Measurements from ENCODE around the gene ZNF644. TPM values are rescaled to one million over a fixed set of nuclear protein-coding genes. Genes with fewer than 3 reads are reported as not detected.
"Not testable (repeated sequence)": the region's sequence is repeated elsewhere in the genome, so short reads cannot be mapped to it uniquely, and the experiment has no call there.

The ZNF644 gene
- total and polyA plus RNA-seq, 7 experiments from 2014 or later: 53.9 to 117 (median 78.5) TPM

- ChIA-PET POLR2A (no interaction called here), CTCF (interaction anchor here (0.6 kb wide), 1 partner anchor 149 kb away, joined by 3 read pairs; no protein-coding TSS in a partner anchor)
- intact Hi-C loops (cut with micrococcal nuclease): no loop called here
- Histone ChIP-seq H3K9me3 (ENCODE audit: control insufficient read depth in 2 of 3, low read length in 3 of 3) (no peaks in the 10 kb centered on the region), H3K27me3 (ENCODE audit: control insufficient read depth in 2 of 2, insufficient read depth in 2 of 2, low read length in 2 of 2) (no peaks in the 10 kb centered on the region), H3K36me3 (ENCODE audit: control insufficient read depth in 2 of 3, insufficient read depth in 3 of 3, low read length in 3 of 3) (peaks cover 4 to 27% (median 10%) of the 10 kb centered on the region in 3 experiments), H3K27ac (ENCODE audit: low read depth, low read length) (no peak overlapping the region), H3K4me3 (ENCODE audit: low read length) (no peak overlapping the region), H3K4me1 (ENCODE audit: control insufficient read depth in 2 of 2, insufficient read depth in 2 of 2, low read length in 2 of 2) (no peaks in the 10 kb centered on the region)
- no peak overlapping the region for H3K27ac Mint-ChIP-seq
- no peak for ATAC-seq
- no peaks in the 10 kb centered on the region for H3K27me3 Mint-ChIP-seq
- H3K4me1 Mint-ChIP-seq: peaks cover 5 to 73% (median 59%) of the 10 kb centered on the region in 7 donors
- DNase-seq: no peak
- no peak overlapping the region for H3K4me3 Mint-ChIP-seq
- peaks cover 0 to 7% (median 0%) of the 10 kb centered on the region in 11 donors for H3K9me3 Mint-ChIP-seq
- H3K36me3 Mint-ChIP-seq: peaks cover 31 to 58% (median 50%) of the 10 kb centered on the region in 5 donors
Observed at GRCh38 chr1:90940746-90941145, 81.1 kb downstream of the ZNF644 start.

GRCh38 chr1:90936731-90937130, 85.1 kb downstream of the ZNF644 start:
- Mint-ChIP-seq H3K9me3 (peaks cover 0 to 7% (median 0%) of the 10 kb centered on the region in 11 donors), H3K27ac (peak overlapping the region in 2 of 9 donors; percentile 48 to 67), H3K36me3 (peaks cover 31 to 76% (median 60%) of the 10 kb centered on the region in 5 donors), H3K4me3 (peak overlapping the region in 1 of 10 donors; percentile 13), H3K27me3 (no peaks in the 10 kb centered on the region), H3K4me1 (peaks cover 5 to 90% (median 84%) of the 10 kb centered on the region in 7 donors)
- intact Hi-C loops (cut with micrococcal nuclease): no loop called here
- H3K4me1 ChIP-seq (ENCODE audit: control insufficient read depth in 2 of 2, insufficient read depth in 2 of 2, low read length in 2 of 2): no peaks in the 10 kb centered on the region
- POLR2A ChIA-PET: no interaction called here
- peaks cover 4 to 27% (median 10%) of the 10 kb centered on the region in 3 experiments for H3K36me3 ChIP-seq (ENCODE audit: control insufficient read depth in 2 of 3, insufficient read depth in 3 of 3, low read length in 3 of 3)
- CTCF ChIA-PET: interaction anchor here (1.6 kb wide), 1 partner anchor 37 kb away, joined by 7 read pairs; no protein-coding TSS in a partner anchor
- H3K9me3 ChIP-seq (ENCODE audit: control insufficient read depth in 2 of 3, low read length in 3 of 3): no peaks in the 10 kb centered on the region
- no peak for ATAC-seq
- DNase-seq: no peak
- no peak overlapping the region for H3K27ac ChIP-seq (ENCODE audit: low read depth, low read length)
- H3K4me3 ChIP-seq (ENCODE audit: low read length): no peak overlapping the region
- H3K27me3 ChIP-seq (ENCODE audit: control insufficient read depth in 2 of 2, insufficient read depth in 2 of 2, low read length in 2 of 2): no peaks in the 10 kb centered on the region

GRCh38 chr1:90936061-90936460, 85.8 kb downstream of the ZNF644 start:
- Histone ChIP-seq H3K27ac (ENCODE audit: low read depth, low read length) (no peak overlapping the region), H3K4me3 (ENCODE audit: low read length) (no peak overlapping the region), H3K36me3 (ENCODE audit: control insufficient read depth in 2 of 3, insufficient read depth in 3 of 3, low read length in 3 of 3) (peaks cover 4 to 27% (median 10%) of the 10 kb centered on the region in 3 experiments), H3K9me3 (ENCODE audit: control insufficient read depth in 2 of 3, low read length in 3 of 3) (no peaks in the 10 kb centered on the region), H3K27me3 (ENCODE audit: control insufficient read depth in 2 of 2, insufficient read depth in 2 of 2, low read length in 2 of 2) (no peaks in the 10 kb centered on the region), H3K4me1 (ENCODE audit: control insufficient read depth in 2 of 2, insufficient read depth in 2 of 2, low read length in 2 of 2) (no peaks in the 10 kb centered on the region)
- POLR2A ChIA-PET: no interaction called here
- H3K36me3 Mint-ChIP-seq: peaks cover 31 to 76% (median 57%) of the 10 kb centered on the region in 5 donors
- peaks cover 5 to 94% (median 88%) of the 10 kb centered on the region in 7 donors for H3K4me1 Mint-ChIP-seq
- peak overlapping the region in 2 of 9 donors; percentile 16 to 44 for H3K27ac Mint-ChIP-seq
- CTCF ChIA-PET: interaction anchor here (1.6 kb wide), 1 partner anchor 38 kb away, joined by 7 read pairs; no protein-coding TSS in a partner anchor
- no peak for DNase-seq
- H3K27me3 Mint-ChIP-seq: no peaks in the 10 kb centered on the region
- peaks cover 0 to 7% (median 0%) of the 10 kb centered on the region in 11 donors for H3K9me3 Mint-ChIP-seq
- peak overlapping the region in 3 of 10 donors; percentile 7 to 37 (median 31) for H3K4me3 Mint-ChIP-seq
- ATAC-seq: no peak
- intact Hi-C loops (cut with micrococcal nuclease): no loop called here

GRCh38 chr1:90928231-90928630, 93.6 kb downstream of the ZNF644 start:
- Mint-ChIP-seq H3K36me3 (peaks cover 0 to 38% (median 19%) of the 10 kb centered on the region in 5 donors), H3K27ac (peak overlapping the region in 2 of 9 donors; percentile 5 to 75), H3K4me3 (peak overlapping the region in 5 of 10 donors; percentile 1 to 66 (median 36)), H3K4me1 (peaks cover 34 to 97% (median 90%) of the 10 kb centered on the region in 7 donors)
- intact Hi-C loops (cut with micrococcal nuclease): loop anchor here in 1 of 2 donors (5.0 kb wide), 2 partner anchors 34 to 84 kb away; no protein-coding TSS in a partner anchor
- H3K27ac ChIP-seq (ENCODE audit: low read depth, low read length); DNase-seq; POLR2A ChIA-PET; CTCF ChIA-PET; ATAC-seq; H3K4me3 ChIP-seq (ENCODE audit: low read length); H3K9me3 Mint-ChIP-seq; H3K27me3 Mint-ChIP-seq; H3K27me3 ChIP-seq (ENCODE audit: control insufficient read depth in 2 of 2, insufficient read depth in 2 of 2, low read length in 2 of 2); H3K9me3 ChIP-seq (ENCODE audit: control insufficient read depth in 2 of 3, low read length in 3 of 3); H3K36me3 ChIP-seq (ENCODE audit: control insufficient read depth in 2 of 3, insufficient read depth in 3 of 3, low read length in 3 of 3): not testable (repeated sequence)
- H3K4me1 ChIP-seq (ENCODE audit: control insufficient read depth in 2 of 2, insufficient read depth in 2 of 2, low read length in 2 of 2): peaks cover 7 to 23% of the 10 kb centered on the region in 2 donors

GRCh38 chr1:90927674-90928073, 94.2 kb downstream of the ZNF644 start:
- ATAC-seq; CTCF ChIA-PET; DNase-seq; H3K27ac ChIP-seq (ENCODE audit: low read depth, low read length); H3K9me3 Mint-ChIP-seq; H3K9me3 ChIP-seq (ENCODE audit: control insufficient read depth in 2 of 3, low read length in 3 of 3); H3K4me3 ChIP-seq (ENCODE audit: low read length); H3K36me3 ChIP-seq (ENCODE audit: control insufficient read depth in 2 of 3, insufficient read depth in 3 of 3, low read length in 3 of 3); POLR2A ChIA-PET; H3K27me3 ChIP-seq (ENCODE audit: control insufficient read depth in 2 of 2, insufficient read depth in 2 of 2, low read length in 2 of 2); H3K27me3 Mint-ChIP-seq: not testable (repeated sequence)
- H3K4me1 ChIP-seq (ENCODE audit: control insufficient read depth in 2 of 2, insufficient read depth in 2 of 2, low read length in 2 of 2): peaks cover 11 to 23% of the 10 kb centered on the region in 2 donors
- Mint-ChIP-seq H3K36me3 (peaks cover 0 to 39% (median 19%) of the 10 kb centered on the region in 5 donors), H3K4me3 (peak overlapping the region in 4 of 10 donors; percentile 22 to 47 (median 26)), H3K27ac (peak overlapping the region in 1 of 9 donors; percentile 75), H3K4me1 (peaks cover 37 to 97% (median 90%) of the 10 kb centered on the region in 7 donors)
- intact Hi-C loops (cut with micrococcal nuclease): loop anchor here in 1 of 2 donors (5.0 kb wide), 2 partner anchors 35 to 85 kb away; no protein-coding TSS in a partner anchor

- no peak for ATAC-seq
- peaks cover 11 to 23% of the 10 kb centered on the region in 2 donors for H3K4me1 ChIP-seq (ENCODE audit: control insufficient read depth in 2 of 2, insufficient read depth in 2 of 2, low read length in 2 of 2)
- CTCF ChIA-PET: no interaction called here
Observed at GRCh38 chr1:90926971-90927370, 94.9 kb downstream of the ZNF644 start.

More at GRCh38 chr1:90926971-90927370, 94.9 kb downstream of the ZNF644 start:
- Mint-ChIP-seq H3K4me1 (peaks cover 43 to 97% (median 90%) of the 10 kb centered on the region in 7 donors), H3K9me3 (peaks cover 0 to 4% (median 1%) of the 10 kb centered on the region in 11 donors), H3K36me3 (peaks cover 0 to 35% (median 17%) of the 10 kb centered on the region in 5 donors), H3K4me3 (peak overlapping the region in 7 of 10 donors; percentile 7 to 47 (median 21)), H3K27me3 (no peaks in the 10 kb centered on the region), H3K27ac (peak overlapping the region in 6 of 9 donors; percentile 3 to 32 (median 7))
- Histone ChIP-seq H3K4me3 (ENCODE audit: low read length) (no peak overlapping the region), H3K27me3 (ENCODE audit: control insufficient read depth in 2 of 2, insufficient read depth in 2 of 2, low read length in 2 of 2) (no peaks in the 10 kb centered on the region), H3K9me3 (ENCODE audit: control insufficient read depth in 2 of 3, low read length in 3 of 3) (no peaks in the 10 kb centered on the region), H3K36me3 (ENCODE audit: control insufficient read depth in 2 of 3, insufficient read depth in 3 of 3, low read length in 3 of 3) (no peaks in the 10 kb centered on the region), H3K27ac (ENCODE audit: low read depth, low read length) (no peak overlapping the region)
- intact Hi-C loops (cut with micrococcal nuclease): loop anchor here in 1 of 2 donors (5.0 kb wide), 2 partner anchors 35 to 85 kb away; no protein-coding TSS in a partner anchor
- POLR2A ChIA-PET: no interaction called here
- DNase-seq: no peak

All from naive thymus-derived CD4-positive, alpha-beta T cell (primary cell).